Epithelial cell of proximal tubule (primary cell): ENCODE results near the gene ART1. TPM values are rescaled to one million over a fixed set of nuclear protein-coding genes. Genes with fewer than 3 reads are reported as not detected.
"Not testable (repeated sequence)": the region's sequence is repeated elsewhere in the genome, so short reads cannot be mapped to it uniquely, and the experiment has no call there.

Source experiments
- DNase-seq: peaks from one replicate; pipeline ENCODE4 v3.0.0-alpha.2; 2011; ENCODE audit warnings: low read depth
- H3K4me3 ChIP-seq: 2 replicates; pipeline ENCODE4 v1.5.1; 2011; ENCODE audit warnings: low read depth, mild to moderate bottlenecking, low read length
- CTCF ChIP-seq: conservative IDR thresholded peaks from 2 replicates; pipeline ENCODE4 v1.5.1; 2012; ENCODE audit warnings: low read depth, mild to moderate bottlenecking, low read length
- total RNA-seq: library from RNA; depleted of rRNA; stranded (reverse); fragments of >200 nt; gene quantifications from 2 replicates; pipeline ENCODE4 v1.2.3, GENCODE V29; 2015

Gene ART1
- total RNA-seq, 1 donor from 2014 or later, result not detected

GRCh38 chr11:3642071-3642951 lies 2.6 kb upstream of the ART1 start:
- no peak for DNase-seq
- no peak for TF ChIP-seq CTCF
- H3K4me3 ChIP-seq, result peak overlapping the region; percentile 62

GRCh38 chr11:3643102-3643546 lies 1.8 kb upstream of the ART1 start:
- DNase-seq, result not testable (repeated sequence)
- H3K4me3 ChIP-seq, result peak overlapping the region; percentile 62

- no peak overlapping the region for H3K4me3 ChIP-seq
- DNase-seq, result no peak
- no peak for TF ChIP-seq CTCF
Measured at GRCh38 chr11:3645552-3645951, 624 bp downstream of the ART1 start.

- H3K4me3 ChIP-seq, DNase-seq: not testable (repeated sequence)
Measured at GRCh38 chr11:3648843-3649242, 3.9 kb downstream of the ART1 start.

- not testable (repeated sequence) for DNase-seq, H3K4me3 ChIP-seq
Measured at GRCh38 chr11:3649374-3649773, 4.4 kb downstream of the ART1 start.

GRCh38 chr11:3652514-3652913 lies 7.6 kb downstream of the ART1 start:
- not testable (repeated sequence) for DNase-seq, H3K4me3 ChIP-seq

GRCh38 chr11:3655547-3655946 lies 10.6 kb downstream of the ART1 start:
- TF ChIP-seq CTCF, result no peak
- no peak for DNase-seq
- no peak overlapping the region for H3K4me3 ChIP-seq

GRCh38 chr11:3657331-3657730 lies 12.4 kb downstream of the ART1 start:
- H3K4me3 ChIP-seq, DNase-seq: not testable (repeated sequence)

- no peak for TF ChIP-seq CTCF
- DNase-seq, result no peak
- no peak overlapping the region for H3K4me3 ChIP-seq
Measured at GRCh38 chr11:3658252-3658651, 13.3 kb downstream of the ART1 start.
